Esophagus squamous epithelium (tissue), 4 donors: ENCODE data around the gene ASCL5.

Experiments used
- POLR2A ChIP-seq, 4 donors: fragments of 450-650 bp; IDR thresholded peaks; one replicate each; pipeline ENCODE4 v1.6.1; 2017; ENCODE audit warnings: antibody characterized with exemption in 4 of 4, mild to moderate bottlenecking in 4 of 4, moderate library complexity in 3 of 4
- TF ChIP-seq, protein P1 (sequence below), 6 experiments: fragments of 450-650 bp in 4 of 6; fragments of 200-600 bp in 2 of 6; sonication (generic) in 2 of 6; IDR thresholded peaks; one replicate each; pipeline ENCODE4 v1.5.1; 2016 to 2019; ENCODE audit warnings: antibody characterized with exemption in 6 of 6, mild to moderate bottlenecking in 4 of 6, moderate library complexity in 4 of 6

GRCh38 chr1:201094832-201095231 lies 32.2 kb downstream of the ASCL5 start:
- no peak for TF ChIP-seq POLR2A (IDR thresholded peaks at IDR 0.05)
- TF ChIP-seq, protein P1, sequence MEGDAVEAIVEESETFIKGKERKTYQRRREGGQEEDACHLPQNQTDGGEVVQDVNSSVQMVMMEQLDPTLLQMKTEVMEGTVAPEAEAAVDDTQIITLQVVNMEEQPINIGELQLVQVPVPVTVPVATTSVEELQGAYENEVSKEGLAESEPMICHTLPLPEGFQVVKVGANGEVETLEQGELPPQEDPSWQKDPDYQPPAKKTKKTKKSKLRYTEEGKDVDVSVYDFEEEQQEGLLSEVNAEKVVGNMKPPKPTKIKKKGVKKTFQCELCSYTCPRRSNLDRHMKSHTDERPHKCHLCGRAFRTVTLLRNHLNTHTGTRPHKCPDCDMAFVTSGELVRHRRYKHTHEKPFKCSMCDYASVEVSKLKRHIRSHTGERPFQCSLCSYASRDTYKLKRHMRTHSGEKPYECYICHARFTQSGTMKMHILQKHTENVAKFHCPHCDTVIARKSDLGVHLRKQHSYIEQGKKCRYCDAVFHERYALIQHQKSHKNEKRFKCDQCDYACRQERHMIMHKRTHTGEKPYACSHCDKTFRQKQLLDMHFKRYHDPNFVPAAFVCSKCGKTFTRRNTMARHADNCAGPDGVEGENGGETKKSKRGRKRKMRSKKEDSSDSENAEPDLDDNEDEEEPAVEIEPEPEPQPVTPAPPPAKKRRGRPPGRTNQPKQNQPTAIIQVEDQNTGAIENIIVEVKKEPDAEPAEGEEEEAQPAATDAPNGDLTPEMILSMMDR (IDR thresholded peaks at IDR 0.05), result no peak
